A549 (cell line): ENCODE results near the gene CARMIL1. TPM values are rescaled to one million over a fixed set of nuclear protein-coding genes. Genes with fewer than 3 reads are reported as not detected.

Source experiments
- ATAC-seq, 2 experiments: fragments of 200-7000 bp in 1 of 2; fragments of >200 bp in 1 of 2; cut with Nextera tagmentation in 1 of 2; cut with Tn5 transposase in 1 of 2; 3 replicates each; pipeline versions ENCODE4 v1.8.0 to v1.9.1; 2018 to 2020; ENCODE audit warnings: mild to moderate bottlenecking in 1 of 2, moderate library complexity in 1 of 2
- CTCF ChIA-PET: fragments of 300-600 bp; sonication (Branson Sonifier 250); formaldehyde crosslinking; extraction: SDS; loops from one replicate; lab custom pipeline; 2021; ENCODE audit warnings: antibody characterized with exemption, inconsistent platforms; lab: Yijun Ruan, JAX
- POLR2A ChIA-PET: fragments of 350-600 bp; formaldehyde crosslinking; extraction: SDS; loops from one replicate; lab custom pipeline; 2021; ENCODE audit warnings: antibody characterized with exemption, inconsistent platforms; lab: Yijun Ruan, JAX
- DNase-seq, 2 experiments: peaks; one replicate each; pipeline versions ENCODE4 v3.0.0 to v3.0.0-alpha.2; 2011 to 2016; ENCODE audit warnings: low read depth in 1 of 2, low spot score in 1 of 2
- FAIRE-seq: peaks from 2 replicates; lab custom pipeline; 2011; peaks lifted over from hg19 to GRCh38; lab: Jason Lieb, UNC
- H3K27ac ChIP-seq, 2 experiments: fragments of >200 bp; sonication (Bioruptor Twin); formaldehyde crosslinking; 3 replicates each; pipeline ENCODE4 v1.5.1; 2016 to 2017
- H3K4me1 ChIP-seq: fragments of >200 bp; sonication (Bioruptor Twin); formaldehyde crosslinking; 3 replicates; pipeline ENCODE4 v1.6.1; 2016
- H3K4me2 ChIP-seq: fragments of >200 bp; sonication (Bioruptor Twin); formaldehyde crosslinking; 3 replicates; pipeline ENCODE4 v1.6.1; 2016
- H3K4me3 ChIP-seq: fragments of >200 bp; sonication (Bioruptor Twin); formaldehyde crosslinking; 3 replicates; pipeline ENCODE4 v1.5.1; 2016
- H3K9me3 ChIP-seq: fragments of >200 bp; sonication (Bioruptor Twin); formaldehyde crosslinking; 3 replicates; pipeline ENCODE4 v1.6.1; 2016
- BHLHE40 ChIP-seq: IDR thresholded peaks from 2 replicates; pipeline ENCODE4 v1.6.1; 2012; ENCODE audit warnings: low read depth, low read length, inconsistent platforms
- CEBPB ChIP-seq, 2 experiments: fragments of >200 bp in 1 of 2; sonication (Bioruptor Twin) in 1 of 2; formaldehyde crosslinking in 1 of 2; IDR thresholded peaks; 2 replicates each; pipeline ENCODE4 v1.6.1; 2012 to 2016
- ELK1 ChIP-seq: fragments of 150-350 bp; IDR thresholded peaks from 2 replicates; pipeline ENCODE4 v1.6.1; 2014; ENCODE audit warnings: low read depth, mild to moderate bottlenecking, low read length
- EP300 ChIP-seq, 2 experiments: fragments of >200 bp; sonication (Bioruptor Twin); formaldehyde crosslinking; IDR thresholded peaks; 2 replicates in 1 of 2; 3 replicates in 1 of 2; pipeline ENCODE4 v1.6.1; 2016 to 2017
- ESRRA ChIP-seq: fragments of 150-350 bp; IDR thresholded peaks from 2 replicates; pipeline ENCODE4 v1.6.1; 2014; ENCODE audit warnings: mild to moderate bottlenecking, low read length, borderline replicate concordance
- FOSL2 ChIP-seq, 2 experiments: fragments of 450-650 bp in 1 of 2; fragments of >200 bp in 1 of 2; sonication (Bioruptor Twin) in 1 of 2; formaldehyde crosslinking; IDR thresholded peaks; 2 replicates each; pipeline versions ENCODE4 v1.5.0 to v1.6.1; 2016 to 2020; ENCODE audit warnings: mild to moderate bottlenecking in 1 of 2, moderate library complexity in 1 of 2
- FOXS1 ChIP-seq: fragments of 250-450 bp; sonication (Bioruptor Pico); IDR thresholded peaks from 2 replicates; pipeline ENCODE4 v1.5.0; 2020; ENCODE audit warnings: mild to moderate bottlenecking, moderate library complexity
- GATA3 ChIP-seq: IDR thresholded peaks from 2 replicates; pipeline ENCODE4 v1.6.1; 2012; ENCODE audit warnings: borderline replicate concordance
- KDM1A ChIP-seq: fragments of 200-600 bp; sonication (generic); IDR thresholded peaks from 2 replicates; pipeline ENCODE4 v1.6.1; 2016; ENCODE audit warnings: low read depth, mild to moderate bottlenecking
- KDM5A ChIP-seq: fragments of 200-600 bp; sonication (generic); IDR thresholded peaks from 2 replicates; pipeline ENCODE4 v1.6.1; 2016; ENCODE audit warnings: antibody characterized with exemption, mild to moderate bottlenecking
- MYC ChIP-seq: IDR thresholded peaks from 2 replicates; pipeline ENCODE4 v1.6.1; 2012; ENCODE audit warnings: mild to moderate bottlenecking, inconsistent platforms, low read length, improper control_type of control experiment, borderline replicate concordance
- NR3C1 ChIP-seq: fragments of >200 bp; sonication (Bioruptor Twin); formaldehyde crosslinking; IDR thresholded peaks from 3 replicates; pipeline ENCODE4 v1.6.1; 2017
- SMC3 ChIP-seq: fragments of >200 bp; sonication (Bioruptor Twin); formaldehyde crosslinking; IDR thresholded peaks from 3 replicates; pipeline ENCODE4 v1.6.1; 2018; ENCODE audit warnings: inconsistent platforms
- TFCP2L1 ChIP-seq: fragments of 250-450 bp; sonication (Bioruptor Pico); IDR thresholded peaks from 2 replicates; pipeline ENCODE4 v1.5.0; 2021; ENCODE audit warnings: mild to moderate bottlenecking
- TP53 ChIP-seq: fragments of 250-450 bp; sonication (Bioruptor Pico); IDR thresholded peaks from 2 replicates; pipeline ENCODE4 v1.5.0; 2021; ENCODE audit warnings: mild to moderate bottlenecking, moderate library complexity
- USF2 ChIP-seq: fragments of 450-650 bp; IDR thresholded peaks from 2 replicates; pipeline ENCODE4 v1.6.1; 2014; ENCODE audit warnings: antibody characterized with exemption
- WGBS: methylation state at CpG from one replicate; pipeline ENCODE4 v1.1.6; 2017; ENCODE audit errors: missing lambda C conversion rate; 5-methylcytosine and 5-hydroxymethylcytosine counted together
- polyA plus RNA-seq, 4 experiments: library from polyadenylated mRNA; depleted of rRNA in 3 of 4; stranded (reverse); fragments of >200 nt; fragmentation: RNase III in 1 of 4; extraction: RNeasy Plus Mini Kit Qiagen cat#74134 plus additional on column Dnase treatment in 1 of 4; gene quantifications; 2 replicates in 3 of 4; 3 replicates in 1 of 4; pipeline ENCODE4 v1.2.3, GENCODE V29; 2011 to 2017
- TF ChIP-seq, protein P1 (sequence below): fragments of >200 bp; sonication (Bioruptor Twin); formaldehyde crosslinking; IDR thresholded peaks from 3 replicates; pipeline ENCODE4 v1.5.1; 2016

The CARMIL1 gene
- polyA plus RNA-seq, 2 of the 4 experiments (the other 2 are of a cell fraction), result 11.5 to 11.8 TPM

- TF ChIP-seq, protein P1, sequence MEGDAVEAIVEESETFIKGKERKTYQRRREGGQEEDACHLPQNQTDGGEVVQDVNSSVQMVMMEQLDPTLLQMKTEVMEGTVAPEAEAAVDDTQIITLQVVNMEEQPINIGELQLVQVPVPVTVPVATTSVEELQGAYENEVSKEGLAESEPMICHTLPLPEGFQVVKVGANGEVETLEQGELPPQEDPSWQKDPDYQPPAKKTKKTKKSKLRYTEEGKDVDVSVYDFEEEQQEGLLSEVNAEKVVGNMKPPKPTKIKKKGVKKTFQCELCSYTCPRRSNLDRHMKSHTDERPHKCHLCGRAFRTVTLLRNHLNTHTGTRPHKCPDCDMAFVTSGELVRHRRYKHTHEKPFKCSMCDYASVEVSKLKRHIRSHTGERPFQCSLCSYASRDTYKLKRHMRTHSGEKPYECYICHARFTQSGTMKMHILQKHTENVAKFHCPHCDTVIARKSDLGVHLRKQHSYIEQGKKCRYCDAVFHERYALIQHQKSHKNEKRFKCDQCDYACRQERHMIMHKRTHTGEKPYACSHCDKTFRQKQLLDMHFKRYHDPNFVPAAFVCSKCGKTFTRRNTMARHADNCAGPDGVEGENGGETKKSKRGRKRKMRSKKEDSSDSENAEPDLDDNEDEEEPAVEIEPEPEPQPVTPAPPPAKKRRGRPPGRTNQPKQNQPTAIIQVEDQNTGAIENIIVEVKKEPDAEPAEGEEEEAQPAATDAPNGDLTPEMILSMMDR, result no peak
- TF ChIP-seq KDM5A, result no peak
Observed at GRCh38 chr6:25314509-25315175, 35.5 kb downstream of the CARMIL1 start (continued).

DNA sequence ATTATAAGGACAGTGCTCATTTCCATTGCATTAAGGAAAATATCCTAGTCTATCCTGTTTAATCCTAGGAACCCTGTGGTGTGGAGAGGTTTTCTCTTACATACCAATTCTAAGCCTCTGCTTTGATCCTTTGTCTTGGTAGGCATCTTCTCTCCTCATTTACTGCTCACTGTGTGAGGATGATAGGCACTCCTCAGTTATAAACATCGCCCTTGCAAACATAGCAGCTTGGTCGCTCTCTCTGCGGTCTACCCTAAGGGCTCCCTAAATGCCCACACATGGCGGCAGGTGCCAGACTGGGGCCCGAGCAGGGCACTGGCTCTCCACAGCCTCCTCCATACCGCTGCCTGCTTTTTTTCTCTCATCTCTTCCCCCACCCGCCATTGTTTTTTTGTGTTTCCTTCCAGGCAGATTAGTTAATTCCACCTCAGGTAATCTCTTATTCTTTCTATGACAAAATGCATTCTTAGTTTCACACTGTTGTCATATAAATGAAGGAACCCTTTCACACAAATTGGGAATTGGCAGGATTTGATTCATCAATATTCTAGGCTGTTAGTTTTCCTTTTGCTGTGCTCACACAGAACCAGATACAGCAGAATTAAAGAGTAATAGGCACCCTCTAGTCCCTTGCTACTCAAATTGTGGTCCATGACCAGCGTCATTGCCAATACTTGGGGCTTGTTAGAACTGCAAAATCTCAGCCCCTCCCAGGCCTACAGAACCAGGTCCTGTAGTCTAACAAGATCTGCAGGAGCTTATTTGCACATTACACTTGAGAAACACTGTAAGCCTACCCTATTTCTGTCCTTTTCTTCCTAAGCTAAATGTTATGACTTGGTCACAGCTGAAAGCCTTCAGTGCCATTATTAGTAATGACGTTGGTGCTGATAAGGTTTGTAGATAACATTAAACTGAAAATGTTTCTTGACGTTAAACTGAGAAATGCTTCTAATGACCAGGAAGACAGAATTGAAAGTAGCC, 36.3 kb downstream of the CARMIL1 start:
- CTCF ChIA-PET, result no interaction called here
- no peak for FAIRE-seq
- TF ChIP-seq TFCP2L1 (CRISPR knock-in tag) (no peak), USF2 (no peak), ESRRA (no peak), CEBPB (IDR thresholded peaks at IDR 0.05) (no peak), EP300 (IDR thresholded peaks at IDR 0.05) (no peak), FOXS1 (CRISPR knock-in tag) (no peak), ELK1 (no peak), TP53 (CRISPR knock-in tag) (no peak), GATA3 (no peak), SMC3 (no peak), NR3C1 (no peak), FOSL2 (IDR thresholded peaks at IDR 0.05) (no peak), FOSL2 (CRISPR knock-in tag; IDR thresholded peaks at IDR 0.05) (no peak), KDM1A (no peak), MYC (no peak), BHLHE40 (no peak)
- TF ChIP-seq, protein P1, result no peak
- no peaks in the 10 kb centered on the region for H3K9me3 ChIP-seq
- WGBS, result 78% methylated on average over 10 of the region's 10 CpGs
- no peak overlapping the region for H3K27ac ChIP-seq
- H3K4me1 ChIP-seq, result peaks cover 28% of the 10 kb centered on the region
- POLR2A ChIA-PET, result no interaction called here
- H3K4me3 ChIP-seq, result no peak overlapping the region
- ATAC-seq, result no peak
- no peak for DNase-seq
- H3K4me2 ChIP-seq, result no peak overlapping the region
